SIG-M5 treated with dmso at 0.1 percent for 504 hours (cell line): Measurements from ENCODE around the gene HAGH.

Experiments
- DNase-seq: peaks from one replicate; lab custom pipeline; 2025; ENCODE audit not compliant: unreplicated experiment; lab: John Stamatoyannopoulos, UW

Gene HAGH

GRCh38 chr16:1832838-1833454 lies 6.3 kb upstream of the HAGH start:
- DNase-seq: no peak

GRCh38 chr16:1831186-1832075 lies 4.8 kb upstream of the HAGH start:
- no peak for DNase-seq

GRCh38 chr16:1830213-1830612 lies 3.6 kb upstream of the HAGH start:
- no peak for DNase-seq

GRCh38 chr16:1828645-1829410 lies 2.2 kb upstream of the HAGH start:
- DNase-seq: no peak

- peak; percentile 65 for DNase-seq
Observed at GRCh38 chr16:1825864-1826690, 548 bp downstream of the HAGH start.

GRCh38 chr16:1825381-1825863 lies 1.2 kb downstream of the HAGH start:
- DNase-seq: no peak

GRCh38 chr16:1823821-1824220 lies 2.8 kb downstream of the HAGH start:
- DNase-seq: peak; percentile 47

- no peak for DNase-seq
Observed at GRCh38 chr16:1822801-1823200, 3.8 kb downstream of the HAGH start.

- no peak for DNase-seq
Observed at GRCh38 chr16:1821861-1822611, 4.6 kb downstream of the HAGH start.

- DNase-seq: no peak
Observed at GRCh38 chr16:1820946-1821290, 5.7 kb downstream of the HAGH start.

GRCh38 chr16:1820096-1820945 lies 6.3 kb downstream of the HAGH start:
- no peak for DNase-seq

- DNase-seq: no peak
Observed at GRCh38 chr16:1819611-1820010, 7.0 kb downstream of the HAGH start.

- no peak for DNase-seq
Observed at GRCh38 chr16:1818873-1819525, 7.6 kb downstream of the HAGH start.

- no peak for DNase-seq
Observed at GRCh38 chr16:1818204-1818872, 8.3 kb downstream of the HAGH start.

GRCh38 chr16:1817716-1818115 lies 8.9 kb downstream of the HAGH start:
- DNase-seq: no peak

- DNase-seq: no peak
Observed at GRCh38 chr16:1817276-1817589, 9.4 kb downstream of the HAGH start.

- no peak for DNase-seq
Observed at GRCh38 chr16:1816396-1817275, 10.0 kb downstream of the HAGH start.
